HG03108 (cell line): Measurements from ENCODE around the gene OR4D1.

Experiments
- ATAC-seq: cut with Tn5 transposase; IDR thresholded peaks from one replicate; pipeline ENCODE4 v1.9.1; 2021; ENCODE audit warnings: moderate library complexity; ENCODE audit not compliant: unreplicated experiment

The OR4D1 gene

GRCh38 chr17:58153046-58153445 lies 4.9 kb downstream of the OR4D1 start:
- no peak for ATAC-seq

- no peak for ATAC-seq
These were observed 5.5 kb downstream of the OR4D1 start for GRCh38 chr17:58153671-58154070.

GRCh38 chr17:58156839-58157803 lies 8.9 kb downstream of the OR4D1 start:
- ATAC-seq, result no peak

GRCh38 chr17:58158181-58158580 lies 10.0 kb downstream of the OR4D1 start:
- no peak for ATAC-seq

- no peak for ATAC-seq
These were observed 13.4 kb downstream of the OR4D1 start for GRCh38 chr17:58161566-58161965.

GRCh38 chr17:58165981-58166380 lies 17.8 kb downstream of the OR4D1 start:
- no peak for ATAC-seq

- ATAC-seq, result no peak
These were observed 18.5 kb downstream of the OR4D1 start, which contains the start of gene OR4D2 for GRCh38 chr17:58166682-58167081. Gene OR4D2 (plus strand): TSS chr17:58166982. CDS start chr17:58169656, 2,674 bp downstream.

- ATAC-seq, result no peak
These were observed 22.4 kb downstream of the OR4D1 start for GRCh38 chr17:58170622-58171021.

GRCh38 chr17:58172369-58173071 lies 24.3 kb downstream of the OR4D1 start:
- ATAC-seq, result no peak

- ATAC-seq, result no peak
These were observed 26.7 kb downstream of the OR4D1 start for GRCh38 chr17:58174871-58175270.

GRCh38 chr17:58176200-58176599 lies 28.0 kb downstream of the OR4D1 start:
- no peak for ATAC-seq

- ATAC-seq, result no peak
These were observed 33.6 kb downstream of the OR4D1 start for GRCh38 chr17:58181796-58182195.

- ATAC-seq, result no peak
These were observed 35.3 kb downstream of the OR4D1 start for GRCh38 chr17:58183514-58183913.

GRCh38 chr17:58184308-58184985 lies 36.3 kb downstream of the OR4D1 start:
- no peak for ATAC-seq

GRCh38 chr17:58184986-58185761 lies 37.0 kb downstream of the OR4D1 start:
- ATAC-seq, result no peak

GRCh38 chr17:58186591-58186990 lies 38.4 kb downstream of the OR4D1 start:
- ATAC-seq, result no peak

GRCh38 chr17:58187063-58187462 lies 38.9 kb downstream of the OR4D1 start:
- no peak for ATAC-seq

GRCh38 chr17:58187675-58188074 lies 39.5 kb downstream of the OR4D1 start:
- ATAC-seq, result no peak

- no peak for ATAC-seq
These were observed 41.4 kb downstream of the OR4D1 start for GRCh38 chr17:58189436-58190146.
